ENCODE data around the gene NMU. TPM values are rescaled to one million over a fixed set of nuclear protein-coding genes. Genes with fewer than 3 reads are reported as not detected.

Gene NMU
- total and polyA plus RNA-seq, 9 of the 15 experiments (the other 6 are each of a cell fraction or from before 2014, with no cell fraction given), result 73.8 to 846 (median 599) TPM

- TF ChIP-seq E2F8 (IDR thresholded peaks at IDR 0.05; ENCODE audit: low read depth, partially characterized antibody) (no peak), TCF3 (CRISPR knock-in tag; IDR thresholded peaks at IDR 0.05) (no peak), PREB (CRISPR knock-in tag; IDR thresholded peaks at IDR 0.05) (no peak), ZC3H11A (IDR thresholded peaks at IDR 0.05; ENCODE audit: low read depth, low read length) (no peak), KAT2B (IDR thresholded peaks at IDR 0.05; ENCODE audit: low read depth, low read length) (no peak), RBM34 (IDR thresholded peaks at IDR 0.05; ENCODE audit: borderline replicate concordance, insufficient read depth, low read length) (no peak), ZNF277 (CRISPR knock-in tag; IDR thresholded peaks at IDR 0.05; ENCODE audit: borderline replicate concordance) (no peak), CXXC5 (CRISPR knock-in tag; IDR thresholded peaks at IDR 0.05) (peak; percentile 91)
- TF ChIP-seq, protein P1, sequence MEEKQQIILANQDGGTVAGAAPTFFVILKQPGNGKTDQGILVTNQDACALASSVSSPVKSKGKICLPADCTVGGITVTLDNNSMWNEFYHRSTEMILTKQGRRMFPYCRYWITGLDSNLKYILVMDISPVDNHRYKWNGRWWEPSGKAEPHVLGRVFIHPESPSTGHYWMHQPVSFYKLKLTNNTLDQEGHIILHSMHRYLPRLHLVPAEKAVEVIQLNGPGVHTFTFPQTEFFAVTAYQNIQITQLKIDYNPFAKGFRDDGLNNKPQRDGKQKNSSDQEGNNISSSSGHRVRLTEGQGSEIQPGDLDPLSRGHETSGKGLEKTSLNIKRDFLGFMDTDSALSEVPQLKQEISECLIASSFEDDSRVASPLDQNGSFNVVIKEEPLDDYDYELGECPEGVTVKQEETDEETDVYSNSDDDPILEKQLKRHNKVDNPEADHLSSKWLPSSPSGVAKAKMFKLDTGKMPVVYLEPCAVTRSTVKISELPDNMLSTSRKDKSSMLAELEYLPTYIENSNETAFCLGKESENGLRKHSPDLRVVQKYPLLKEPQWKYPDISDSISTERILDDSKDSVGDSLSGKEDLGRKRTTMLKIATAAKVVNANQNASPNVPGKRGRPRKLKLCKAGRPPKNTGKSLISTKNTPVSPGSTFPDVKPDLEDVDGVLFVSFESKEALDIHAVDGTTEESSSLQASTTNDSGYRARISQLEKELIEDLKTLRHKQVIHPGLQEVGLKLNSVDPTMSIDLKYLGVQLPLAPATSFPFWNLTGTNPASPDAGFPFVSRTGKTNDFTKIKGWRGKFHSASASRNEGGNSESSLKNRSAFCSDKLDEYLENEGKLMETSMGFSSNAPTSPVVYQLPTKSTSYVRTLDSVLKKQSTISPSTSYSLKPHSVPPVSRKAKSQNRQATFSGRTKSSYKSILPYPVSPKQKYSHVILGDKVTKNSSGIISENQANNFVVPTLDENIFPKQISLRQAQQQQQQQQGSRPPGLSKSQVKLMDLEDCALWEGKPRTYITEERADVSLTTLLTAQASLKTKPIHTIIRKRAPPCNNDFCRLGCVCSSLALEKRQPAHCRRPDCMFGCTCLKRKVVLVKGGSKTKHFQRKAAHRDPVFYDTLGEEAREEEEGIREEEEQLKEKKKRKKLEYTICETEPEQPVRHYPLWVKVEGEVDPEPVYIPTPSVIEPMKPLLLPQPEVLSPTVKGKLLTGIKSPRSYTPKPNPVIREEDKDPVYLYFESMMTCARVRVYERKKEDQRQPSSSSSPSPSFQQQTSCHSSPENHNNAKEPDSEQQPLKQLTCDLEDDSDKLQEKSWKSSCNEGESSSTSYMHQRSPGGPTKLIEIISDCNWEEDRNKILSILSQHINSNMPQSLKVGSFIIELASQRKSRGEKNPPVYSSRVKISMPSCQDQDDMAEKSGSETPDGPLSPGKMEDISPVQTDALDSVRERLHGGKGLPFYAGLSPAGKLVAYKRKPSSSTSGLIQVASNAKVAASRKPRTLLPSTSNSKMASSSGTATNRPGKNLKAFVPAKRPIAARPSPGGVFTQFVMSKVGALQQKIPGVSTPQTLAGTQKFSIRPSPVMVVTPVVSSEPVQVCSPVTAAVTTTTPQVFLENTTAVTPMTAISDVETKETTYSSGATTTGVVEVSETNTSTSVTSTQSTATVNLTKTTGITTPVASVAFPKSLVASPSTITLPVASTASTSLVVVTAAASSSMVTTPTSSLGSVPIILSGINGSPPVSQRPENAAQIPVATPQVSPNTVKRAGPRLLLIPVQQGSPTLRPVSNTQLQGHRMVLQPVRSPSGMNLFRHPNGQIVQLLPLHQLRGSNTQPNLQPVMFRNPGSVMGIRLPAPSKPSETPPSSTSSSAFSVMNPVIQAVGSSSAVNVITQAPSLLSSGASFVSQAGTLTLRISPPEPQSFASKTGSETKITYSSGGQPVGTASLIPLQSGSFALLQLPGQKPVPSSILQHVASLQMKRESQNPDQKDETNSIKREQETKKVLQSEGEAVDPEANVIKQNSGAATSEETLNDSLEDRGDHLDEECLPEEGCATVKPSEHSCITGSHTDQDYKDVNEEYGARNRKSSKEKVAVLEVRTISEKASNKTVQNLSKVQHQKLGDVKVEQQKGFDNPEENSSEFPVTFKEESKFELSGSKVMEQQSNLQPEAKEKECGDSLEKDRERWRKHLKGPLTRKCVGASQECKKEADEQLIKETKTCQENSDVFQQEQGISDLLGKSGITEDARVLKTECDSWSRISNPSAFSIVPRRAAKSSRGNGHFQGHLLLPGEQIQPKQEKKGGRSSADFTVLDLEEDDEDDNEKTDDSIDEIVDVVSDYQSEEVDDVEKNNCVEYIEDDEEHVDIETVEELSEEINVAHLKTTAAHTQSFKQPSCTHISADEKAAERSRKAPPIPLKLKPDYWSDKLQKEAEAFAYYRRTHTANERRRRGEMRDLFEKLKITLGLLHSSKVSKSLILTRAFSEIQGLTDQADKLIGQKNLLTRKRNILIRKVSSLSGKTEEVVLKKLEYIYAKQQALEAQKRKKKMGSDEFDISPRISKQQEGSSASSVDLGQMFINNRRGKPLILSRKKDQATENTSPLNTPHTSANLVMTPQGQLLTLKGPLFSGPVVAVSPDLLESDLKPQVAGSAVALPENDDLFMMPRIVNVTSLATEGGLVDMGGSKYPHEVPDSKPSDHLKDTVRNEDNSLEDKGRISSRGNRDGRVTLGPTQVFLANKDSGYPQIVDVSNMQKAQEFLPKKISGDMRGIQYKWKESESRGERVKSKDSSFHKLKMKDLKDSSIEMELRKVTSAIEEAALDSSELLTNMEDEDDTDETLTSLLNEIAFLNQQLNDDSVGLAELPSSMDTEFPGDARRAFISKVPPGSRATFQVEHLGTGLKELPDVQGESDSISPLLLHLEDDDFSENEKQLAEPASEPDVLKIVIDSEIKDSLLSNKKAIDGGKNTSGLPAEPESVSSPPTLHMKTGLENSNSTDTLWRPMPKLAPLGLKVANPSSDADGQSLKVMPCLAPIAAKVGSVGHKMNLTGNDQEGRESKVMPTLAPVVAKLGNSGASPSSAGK (IDR thresholded peaks at IDR 0.05), result 0 out of 2 replicates have a peak, but pooled peaks have one; percentile 14
Measured at GRCh38 chr4:55545641-55546505, 90.2 kb downstream of the NMU start (continued).

All from K562 (cell line).